ENCODE measurements around the gene SEMA7A. TPM values are rescaled to one million over a fixed set of nuclear protein-coding genes. Genes with fewer than 3 reads are reported as not detected.

Gene SEMA7A
- total RNA-seq, 1 donor from 2014 or later = 0.51 TPM

DNA sequence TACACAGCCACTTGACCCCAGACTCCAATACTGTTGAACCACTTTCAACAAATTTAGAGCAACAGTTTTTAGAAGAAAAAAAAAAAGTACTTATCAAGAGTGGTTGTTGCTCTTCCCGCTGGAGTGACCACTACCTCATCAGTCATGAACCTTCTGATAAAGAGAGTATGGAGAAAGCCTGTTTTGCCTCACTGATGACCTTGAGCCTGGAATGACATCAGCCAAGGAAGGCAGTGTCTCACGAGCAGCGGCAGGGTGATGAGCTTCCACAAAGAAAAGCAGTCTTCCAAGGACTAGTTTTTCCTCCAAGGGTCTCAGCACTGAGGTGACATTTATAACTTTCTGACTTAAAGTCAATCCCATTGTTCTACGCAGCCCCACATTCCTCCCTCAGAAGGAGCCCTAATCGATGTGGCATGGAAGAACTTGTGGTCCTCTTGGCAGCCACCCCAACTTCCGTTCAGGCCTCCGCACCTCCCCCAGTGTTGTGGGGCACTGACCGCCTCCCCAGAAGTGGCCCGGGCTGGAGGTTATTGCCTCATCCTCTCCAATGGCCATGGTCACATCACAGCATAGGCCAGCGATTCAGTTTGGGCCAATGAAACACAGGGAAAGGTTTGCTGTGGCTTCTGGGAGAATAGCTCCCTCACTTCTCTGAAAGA lies 64.5 kb downstream of the SEMA7A start:
- no peaks in the 10 kb centered on the region for H3K36me3 Mint-ChIP-seq (ENCODE audit: unreplicated experiment)
- no peak for TF ChIP-seq CTCF (IDR thresholded peaks at IDR 0.05)
- no peak overlapping the region for H3K4me3 Mint-ChIP-seq (ENCODE audit: unreplicated experiment)
- H3K9me3 Mint-ChIP-seq (ENCODE audit: unreplicated experiment) = no peaks in the 10 kb centered on the region
- peaks cover 3% of the 10 kb centered on the region for H3K4me1 Mint-ChIP-seq (ENCODE audit: unreplicated experiment)
- peaks cover 64% of the 10 kb centered on the region for H3K27me3 Mint-ChIP-seq (ENCODE audit: unreplicated experiment)
- no peak overlapping the region for H3K27ac Mint-ChIP-seq (ENCODE audit: unreplicated experiment)
- DNase-seq (ENCODE audit: extremely low spot score, unreplicated experiment) = no peak

- Mint-ChIP-seq H3K36me3 (ENCODE audit: unreplicated experiment) (no peaks in the 10 kb centered on the region), H3K4me1 (ENCODE audit: unreplicated experiment) (peaks cover 3% of the 10 kb centered on the region), H3K9me3 (ENCODE audit: unreplicated experiment) (no peaks in the 10 kb centered on the region), H3K27ac (ENCODE audit: unreplicated experiment) (no peak overlapping the region), H3K27me3 (ENCODE audit: unreplicated experiment) (peaks cover 64% of the 10 kb centered on the region), H3K4me3 (ENCODE audit: unreplicated experiment) (no peak overlapping the region)
- TF ChIP-seq CTCF (IDR thresholded peaks at IDR 0.05) = no peak
- no peak for DNase-seq (ENCODE audit: extremely low spot score, unreplicated experiment)
Measured at GRCh38 chr15:74368121-74368520, 65.6 kb downstream of the SEMA7A start.

GRCh38 chr15:74367296-74367854 lies 66.4 kb downstream of the SEMA7A start, which contains the start of gene CYP11A1:
Gene CYP11A1 (minus strand): TSS chr15:74367646. CDS start chr15:74367585, 61 bp downstream.
- Mint-ChIP-seq H3K27me3 (ENCODE audit: unreplicated experiment) (peaks cover 56% of the 10 kb centered on the region), H3K36me3 (ENCODE audit: unreplicated experiment) (no peaks in the 10 kb centered on the region), H3K27ac (ENCODE audit: unreplicated experiment) (no peak within 1 kb of the TSS), H3K9me3 (ENCODE audit: unreplicated experiment) (no peaks in the 10 kb centered on the region), H3K4me1 (ENCODE audit: unreplicated experiment) (peaks cover 3% of the 10 kb centered on the region), H3K4me3 (ENCODE audit: unreplicated experiment) (no peak within 1 kb of the TSS)
- no peak for TF ChIP-seq CTCF (IDR thresholded peaks at IDR 0.05)
- DNase-seq (ENCODE audit: extremely low spot score, unreplicated experiment) = no peak

DNA sequence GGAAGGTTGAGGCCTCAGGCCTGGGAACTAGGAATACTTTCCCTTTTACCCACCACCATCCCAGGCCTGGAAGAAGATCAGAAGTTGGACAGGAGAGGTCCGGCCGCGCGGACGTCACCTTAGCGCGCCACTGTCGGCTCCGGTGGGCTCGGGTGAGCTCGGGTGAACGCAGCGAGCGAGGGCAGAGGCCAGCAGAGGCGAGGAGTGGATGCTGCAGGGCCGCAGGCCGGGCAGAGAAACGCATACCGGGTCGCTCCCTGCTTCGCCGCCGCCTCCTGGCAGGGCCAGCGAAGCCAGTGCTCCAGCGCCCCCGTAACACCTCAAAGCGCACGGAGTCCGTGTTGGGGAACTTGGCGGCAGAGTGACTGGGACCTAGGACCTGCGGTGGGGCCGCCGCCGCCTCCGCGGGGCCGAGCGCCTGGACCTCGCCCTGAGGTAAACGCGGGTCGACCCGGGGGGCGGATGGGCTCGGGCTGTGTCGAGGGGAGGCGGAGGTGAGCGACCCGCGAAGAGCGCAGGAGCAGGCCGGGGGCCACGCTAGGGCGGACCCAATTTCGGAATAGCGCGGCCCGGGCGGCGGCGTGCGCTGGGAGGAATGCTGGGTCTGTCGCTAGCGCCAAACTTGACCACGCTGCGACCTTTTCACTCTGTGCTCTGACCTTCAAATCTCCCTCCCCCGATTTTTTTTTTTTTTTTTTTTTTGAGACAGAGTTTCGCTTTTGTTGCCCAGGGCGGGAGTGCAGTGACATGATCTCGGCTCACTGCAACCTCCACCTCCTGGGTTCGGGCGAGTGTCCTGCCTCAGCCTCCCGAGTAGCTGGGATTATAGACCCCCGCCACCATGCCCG lies 67.9 kb downstream of the SEMA7A start:
- no peak for TF ChIP-seq CTCF (IDR thresholded peaks at IDR 0.05)
- Mint-ChIP-seq H3K4me1 (ENCODE audit: unreplicated experiment) (peaks cover 3% of the 10 kb centered on the region), H3K4me3 (ENCODE audit: unreplicated experiment) (peak overlapping the region; percentile 55), H3K27ac (ENCODE audit: unreplicated experiment) (no peak overlapping the region), H3K27me3 (ENCODE audit: unreplicated experiment) (peaks cover 51% of the 10 kb centered on the region), H3K36me3 (ENCODE audit: unreplicated experiment) (no peaks in the 10 kb centered on the region), H3K9me3 (ENCODE audit: unreplicated experiment) (no peaks in the 10 kb centered on the region)
- no peak for DNase-seq (ENCODE audit: extremely low spot score, unreplicated experiment)

Data from osteocyte (in vitro differentiated cells).